Esophagus squamous epithelium (tissue), 5 donors: ENCODE measurements around the gene CCDC73. TPM values are rescaled to one million over a fixed set of nuclear protein-coding genes. Genes with fewer than 3 reads are reported as not detected.

Source experiments
- DNase-seq: peaks from one replicate; lab custom pipeline; 2025; lab: John Stamatoyannopoulos, UW
- H3K27ac ChIP-seq, 4 donors: fragments of 200-600 bp; sonication (generic); one replicate each; pipeline ENCODE4 v1.5.1; 2016 to 2019; ENCODE audit warnings: mild to moderate bottlenecking in 1 of 4
- H3K27me3 ChIP-seq, 4 donors: fragments of 200-600 bp; sonication (generic); 1 replicate in 3 of 4; 2 replicates in 1 of 4; pipeline versions ENCODE4 v1.5.1 to v1.6.0; 2017 to 2021; ENCODE audit warnings: antibody characterized with exemption in 1 of 4
- H3K36me3 ChIP-seq, 3 donors: fragments of 200-600 bp; sonication (generic); one replicate each; pipeline ENCODE4 v1.5.1; 2016 to 2019
- H3K4me1 ChIP-seq, 3 donors: fragments of 200-600 bp; sonication (generic); one replicate each; pipeline ENCODE4 v1.5.1; 2017 to 2019
- H3K4me3 ChIP-seq, 4 donors: fragments of 200-600 bp; sonication (generic); 1 replicate in 3 of 4; 2 replicates in 1 of 4; pipeline ENCODE4 v1.5.1; 2016 to 2019; ENCODE audit warnings: mild to moderate bottlenecking in 2 of 4, moderate library complexity in 1 of 4
- H3K9me3 ChIP-seq, 3 donors: fragments of 200-600 bp; sonication (generic); one replicate each; pipeline ENCODE4 v1.5.1; 2016 to 2019
- POLR2A ChIP-seq, 4 donors: fragments of 450-650 bp; IDR thresholded peaks; one replicate each; pipeline ENCODE4 v1.6.1; 2017; ENCODE audit warnings: antibody characterized with exemption in 4 of 4, mild to moderate bottlenecking in 4 of 4, moderate library complexity in 3 of 4
- WGBS, 2 donors: methylation state at CpG; one replicate each; pipeline ENCODE4 v1.1.5; 2018; 5-methylcytosine and 5-hydroxymethylcytosine counted together
- intact Hi-C: fragments of 100-400 bp; cut with DNase I; formaldehyde crosslinking; loops from one replicate; pipeline ENCODE4 v1.15.0; 2022
- total RNA-seq, 4 donors: library from RNA; depleted of rRNA; stranded (reverse); fragments of >200 nt; gene quantifications; one replicate each; pipeline ENCODE4 v1.1.0, GENCODE V29; 2016
- TF ChIP-seq, protein P1 (sequence below), 6 experiments: fragments of 450-650 bp in 4 of 6; fragments of 200-600 bp in 2 of 6; sonication (generic) in 2 of 6; IDR thresholded peaks; one replicate each; pipeline ENCODE4 v1.5.1; 2016 to 2019; ENCODE audit warnings: antibody characterized with exemption in 6 of 6, mild to moderate bottlenecking in 4 of 6, moderate library complexity in 4 of 6
- donor health status: DM: yes; HTN: yes; CAD: no.

The CCDC73 gene
- total RNA-seq, 4 donors from 2014 or later, result 0.18 TPM; not detected in 3

DNA sequence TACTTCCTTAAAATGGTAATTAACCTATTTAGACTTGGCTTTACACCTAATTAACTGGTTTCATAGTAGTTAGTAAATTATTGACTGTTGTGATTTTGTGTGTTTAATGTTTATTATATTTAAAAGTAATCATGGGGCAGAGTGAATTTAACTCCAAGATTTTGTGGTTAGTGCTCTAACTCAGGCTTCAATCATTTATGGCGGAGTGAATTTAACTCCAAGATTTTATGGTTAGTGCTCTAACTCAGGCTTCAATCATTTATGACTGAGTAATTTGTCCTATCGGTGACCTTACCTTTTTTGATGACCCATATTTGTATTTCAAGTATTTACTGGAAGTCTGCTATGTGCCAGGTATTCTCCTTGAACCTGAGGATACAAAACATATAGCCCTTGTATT lies 42.5 kb upstream of the CCDC73 start:
- WGBS, 2 donors, result 67 to 89% methylated on average over 2 of the region's 2 CpGs

GRCh38 chr11:32833921-32834320 lies 39.5 kb upstream of the CCDC73 start:
- Histone ChIP-seq H3K36me3 (peaks cover 0 to 52% (median 0%) of the 10 kb centered on the region in 3 donors), H3K27ac (no peak overlapping the region), H3K4me1 (peaks cover 0 to 81% (median 11%) of the 10 kb centered on the region in 3 donors), H3K27me3 (peaks cover 0 to 17% (median 0%) of the 10 kb centered on the region in 4 donors), H3K4me3 (no peak overlapping the region), H3K9me3 (no peaks in the 10 kb centered on the region)
- TF ChIP-seq POLR2A (IDR thresholded peaks at IDR 0.05), result no peak
- TF ChIP-seq, protein P1, sequence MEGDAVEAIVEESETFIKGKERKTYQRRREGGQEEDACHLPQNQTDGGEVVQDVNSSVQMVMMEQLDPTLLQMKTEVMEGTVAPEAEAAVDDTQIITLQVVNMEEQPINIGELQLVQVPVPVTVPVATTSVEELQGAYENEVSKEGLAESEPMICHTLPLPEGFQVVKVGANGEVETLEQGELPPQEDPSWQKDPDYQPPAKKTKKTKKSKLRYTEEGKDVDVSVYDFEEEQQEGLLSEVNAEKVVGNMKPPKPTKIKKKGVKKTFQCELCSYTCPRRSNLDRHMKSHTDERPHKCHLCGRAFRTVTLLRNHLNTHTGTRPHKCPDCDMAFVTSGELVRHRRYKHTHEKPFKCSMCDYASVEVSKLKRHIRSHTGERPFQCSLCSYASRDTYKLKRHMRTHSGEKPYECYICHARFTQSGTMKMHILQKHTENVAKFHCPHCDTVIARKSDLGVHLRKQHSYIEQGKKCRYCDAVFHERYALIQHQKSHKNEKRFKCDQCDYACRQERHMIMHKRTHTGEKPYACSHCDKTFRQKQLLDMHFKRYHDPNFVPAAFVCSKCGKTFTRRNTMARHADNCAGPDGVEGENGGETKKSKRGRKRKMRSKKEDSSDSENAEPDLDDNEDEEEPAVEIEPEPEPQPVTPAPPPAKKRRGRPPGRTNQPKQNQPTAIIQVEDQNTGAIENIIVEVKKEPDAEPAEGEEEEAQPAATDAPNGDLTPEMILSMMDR (IDR thresholded peaks at IDR 0.05), result no peak
- intact Hi-C loops, result no loop called here
- 73 to 92% methylated on average over 1 of the region's 1 CpG for WGBS, 2 donors
- no peak for DNase-seq

More for the DNA sequence above, 42.5 kb upstream of the CCDC73 start:
- TF ChIP-seq, protein P1 (IDR thresholded peaks at IDR 0.05), result no peak
- no peak for TF ChIP-seq POLR2A (IDR thresholded peaks at IDR 0.05)
- H3K27ac ChIP-seq, result no peak overlapping the region
- no peaks in the 10 kb centered on the region for H3K9me3 ChIP-seq
- peaks cover 0 to 3% (median 0%) of the 10 kb centered on the region in 4 donors for H3K27me3 ChIP-seq
- peaks cover 0 to 63% (median 0%) of the 10 kb centered on the region in 3 donors for H3K36me3 ChIP-seq
- intact Hi-C loops, result no loop called here
- H3K4me1 ChIP-seq, result peaks cover 0 to 67% (median 11%) of the 10 kb centered on the region in 3 donors
- DNase-seq, result no peak
- H3K4me3 ChIP-seq, result no peak overlapping the region

GRCh38 chr11:32831221-32831620 lies 36.8 kb upstream of the CCDC73 start:
- H3K27ac ChIP-seq, result peak overlapping the region in 3 of 4 donors; percentile 26 to 96 (median 94)
- no peaks in the 10 kb centered on the region for H3K9me3 ChIP-seq
- H3K4me1 ChIP-seq, result peaks cover 0 to 64% (median 0%) of the 10 kb centered on the region in 3 donors
- TF ChIP-seq POLR2A (IDR thresholded peaks at IDR 0.05), result no peak
- TF ChIP-seq, protein P1 (IDR thresholded peaks at IDR 0.05), result no peak
- H3K27me3 ChIP-seq, result peaks cover 0 to 17% (median 0%) of the 10 kb centered on the region in 4 donors
- no peak for DNase-seq
- 35 to 43% methylated on average over 3 of the region's 3 CpGs for WGBS, 2 donors
- peak overlapping the region; percentile 67 to 88 (median 79) for H3K4me3 ChIP-seq
- intact Hi-C loops, result no loop called here
- peaks cover 0 to 43% (median 0%) of the 10 kb centered on the region in 3 donors for H3K36me3 ChIP-seq

- peak overlapping the region; percentile 67 to 88 (median 79) for H3K4me3 ChIP-seq
- intact Hi-C loops, result no loop called here
- peaks cover 0 to 59% (median 0%) of the 10 kb centered on the region in 3 donors for H3K4me1 ChIP-seq
- H3K9me3 ChIP-seq, result no peaks in the 10 kb centered on the region
- TF ChIP-seq, protein P1 (IDR thresholded peaks at IDR 0.05), result no peak
- TF ChIP-seq POLR2A (IDR thresholded peaks at IDR 0.05), result no peak
- DNase-seq, result no peak
- 45 to 54% methylated on average over 9 of the region's 9 CpGs for WGBS, 2 donors
- H3K36me3 ChIP-seq, result peaks cover 0 to 39% (median 0%) of the 10 kb centered on the region in 3 donors
- peaks cover 0 to 17% (median 0%) of the 10 kb centered on the region in 4 donors for H3K27me3 ChIP-seq
- peak overlapping the region in 3 of 4 donors; percentile 94 to 96 (median 96) for H3K27ac ChIP-seq
Measured at GRCh38 chr11:32830796-32831195, 36.3 kb upstream of the CCDC73 start.

DNA sequence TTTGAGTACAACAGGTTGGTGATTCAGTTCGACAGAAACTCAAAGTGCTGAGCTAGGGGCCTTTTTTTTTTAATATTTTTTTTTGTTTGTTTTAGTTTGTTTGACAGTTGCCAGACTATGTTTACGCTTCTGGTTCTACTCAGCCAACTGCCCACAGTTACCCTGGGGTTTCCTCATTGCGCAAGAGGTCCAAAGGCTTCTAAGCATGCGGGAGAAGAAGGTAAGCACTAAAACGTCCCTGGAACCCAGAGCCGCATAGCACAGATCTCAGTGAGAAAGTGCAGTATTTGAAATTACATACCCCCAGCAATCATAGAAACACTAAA lies 35.9 kb upstream of the CCDC73 start:
- H3K4me1 ChIP-seq, result peaks cover 0 to 57% (median 0%) of the 10 kb centered on the region in 3 donors
- peaks cover 0 to 17% (median 0%) of the 10 kb centered on the region in 4 donors for H3K27me3 ChIP-seq
- intact Hi-C loops, result no loop called here
- 7 to 14% methylated on average over 6 of the region's 6 CpGs for WGBS, 2 donors
- H3K9me3 ChIP-seq, result no peaks in the 10 kb centered on the region
- peak overlapping the region; percentile 87 to 96 (median 95) for H3K27ac ChIP-seq
- TF ChIP-seq, protein P1 (IDR thresholded peaks at IDR 0.05), result no peak
- no peak for TF ChIP-seq POLR2A (IDR thresholded peaks at IDR 0.05)
- peak overlapping the region; percentile 67 to 88 (median 79) for H3K4me3 ChIP-seq
- DNase-seq, result no peak
- peaks cover 0 to 35% (median 0%) of the 10 kb centered on the region in 3 donors for H3K36me3 ChIP-seq
